ENCODE data around the gene PRR20G.

DNA sequence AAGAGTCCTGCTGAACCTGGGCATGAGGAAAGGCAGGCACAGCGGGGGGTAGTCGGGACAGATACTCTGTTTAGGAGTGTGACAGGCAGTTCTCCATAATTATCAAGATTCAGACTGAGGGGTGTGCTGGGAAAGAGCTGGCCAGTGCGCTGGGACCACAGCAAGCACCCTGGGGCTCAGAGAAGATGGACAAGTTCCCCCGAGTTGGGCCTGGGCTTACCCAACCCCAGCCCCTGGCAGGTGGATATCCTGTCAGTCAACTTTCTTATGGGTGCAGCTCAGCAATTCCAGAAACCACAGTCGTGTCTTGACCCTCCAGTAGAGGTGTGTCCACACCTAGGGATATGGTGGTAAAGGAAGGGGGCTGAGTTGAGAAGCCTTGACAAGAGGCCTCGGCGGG lies 49.2 kb upstream of the PRR20G start:
- TF ChIP-seq, protein P1, sequence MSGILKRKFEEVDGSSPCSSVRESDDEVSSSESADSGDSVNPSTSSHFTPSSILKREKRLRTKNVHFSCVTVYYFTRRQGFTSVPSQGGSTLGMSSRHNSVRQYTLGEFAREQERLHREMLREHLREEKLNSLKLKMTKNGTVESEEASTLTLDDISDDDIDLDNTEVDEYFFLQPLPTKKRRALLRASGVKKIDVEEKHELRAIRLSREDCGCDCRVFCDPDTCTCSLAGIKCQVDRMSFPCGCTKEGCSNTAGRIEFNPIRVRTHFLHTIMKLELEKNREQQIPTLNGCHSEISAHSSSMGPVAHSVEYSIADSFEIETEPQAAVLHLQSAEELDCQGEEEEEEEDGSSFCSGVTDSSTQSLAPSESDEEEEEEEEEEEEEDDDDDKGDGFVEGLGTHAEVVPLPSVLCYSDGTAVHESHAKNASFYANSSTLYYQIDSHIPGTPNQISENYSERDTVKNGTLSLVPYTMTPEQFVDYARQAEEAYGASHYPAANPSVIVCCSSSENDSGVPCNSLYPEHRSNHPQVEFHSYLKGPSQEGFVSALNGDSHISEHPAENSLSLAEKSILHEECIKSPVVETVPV (CRISPR knock-in tag; IDR thresholded peaks at IDR 0.05) = no peak
- TF ChIP-seq, protein P2, sequence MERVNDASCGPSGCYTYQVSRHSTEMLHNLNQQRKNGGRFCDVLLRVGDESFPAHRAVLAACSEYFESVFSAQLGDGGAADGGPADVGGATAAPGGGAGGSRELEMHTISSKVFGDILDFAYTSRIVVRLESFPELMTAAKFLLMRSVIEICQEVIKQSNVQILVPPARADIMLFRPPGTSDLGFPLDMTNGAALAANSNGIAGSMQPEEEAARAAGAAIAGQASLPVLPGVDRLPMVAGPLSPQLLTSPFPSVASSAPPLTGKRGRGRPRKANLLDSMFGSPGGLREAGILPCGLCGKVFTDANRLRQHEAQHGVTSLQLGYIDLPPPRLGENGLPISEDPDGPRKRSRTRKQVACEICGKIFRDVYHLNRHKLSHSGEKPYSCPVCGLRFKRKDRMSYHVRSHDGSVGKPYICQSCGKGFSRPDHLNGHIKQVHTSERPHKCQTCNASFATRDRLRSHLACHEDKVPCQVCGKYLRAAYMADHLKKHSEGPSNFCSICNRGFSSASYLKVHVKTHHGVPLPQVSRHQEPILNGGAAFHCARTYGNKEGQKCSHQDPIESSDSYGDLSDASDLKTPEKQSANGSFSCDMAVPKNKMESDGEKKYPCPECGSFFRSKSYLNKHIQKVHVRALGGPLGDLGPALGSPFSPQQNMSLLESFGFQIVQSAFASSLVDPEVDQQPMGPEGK (CRISPR knock-in tag; IDR thresholded peaks at IDR 0.05; ENCODE audit: borderline replicate concordance) = no peak
- TF ChIP-seq, protein P3, sequence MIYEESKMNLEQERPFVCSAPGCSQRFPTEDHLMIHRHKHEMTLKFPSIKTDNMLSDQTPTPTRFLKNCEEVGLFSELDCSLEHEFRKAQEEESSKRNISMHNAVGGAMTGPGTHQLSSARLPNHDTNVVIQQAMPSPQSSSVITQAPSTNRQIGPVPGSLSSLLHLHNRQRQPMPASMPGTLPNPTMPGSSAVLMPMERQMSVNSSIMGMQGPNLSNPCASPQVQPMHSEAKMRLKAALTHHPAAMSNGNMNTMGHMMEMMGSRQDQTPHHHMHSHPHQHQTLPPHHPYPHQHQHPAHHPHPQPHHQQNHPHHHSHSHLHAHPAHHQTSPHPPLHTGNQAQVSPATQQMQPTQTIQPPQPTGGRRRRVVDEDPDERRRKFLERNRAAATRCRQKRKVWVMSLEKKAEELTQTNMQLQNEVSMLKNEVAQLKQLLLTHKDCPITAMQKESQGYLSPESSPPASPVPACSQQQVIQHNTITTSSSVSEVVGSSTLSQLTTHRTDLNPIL (CRISPR knock-in tag; IDR thresholded peaks at IDR 0.05; ENCODE audit: low read depth) = no peak
- no peak for TF ChIP-seq TCF4 (CRISPR knock-in tag; IDR thresholded peaks at IDR 0.05; ENCODE audit: borderline replicate concordance)
- no peak for TF ChIP-seq ISL1 (CRISPR knock-in tag; IDR thresholded peaks at IDR 0.05)
- no peak for TF ChIP-seq CSDC2 (CRISPR knock-in tag; IDR thresholded peaks at IDR 0.05)
- TF ChIP-seq, protein P4, sequence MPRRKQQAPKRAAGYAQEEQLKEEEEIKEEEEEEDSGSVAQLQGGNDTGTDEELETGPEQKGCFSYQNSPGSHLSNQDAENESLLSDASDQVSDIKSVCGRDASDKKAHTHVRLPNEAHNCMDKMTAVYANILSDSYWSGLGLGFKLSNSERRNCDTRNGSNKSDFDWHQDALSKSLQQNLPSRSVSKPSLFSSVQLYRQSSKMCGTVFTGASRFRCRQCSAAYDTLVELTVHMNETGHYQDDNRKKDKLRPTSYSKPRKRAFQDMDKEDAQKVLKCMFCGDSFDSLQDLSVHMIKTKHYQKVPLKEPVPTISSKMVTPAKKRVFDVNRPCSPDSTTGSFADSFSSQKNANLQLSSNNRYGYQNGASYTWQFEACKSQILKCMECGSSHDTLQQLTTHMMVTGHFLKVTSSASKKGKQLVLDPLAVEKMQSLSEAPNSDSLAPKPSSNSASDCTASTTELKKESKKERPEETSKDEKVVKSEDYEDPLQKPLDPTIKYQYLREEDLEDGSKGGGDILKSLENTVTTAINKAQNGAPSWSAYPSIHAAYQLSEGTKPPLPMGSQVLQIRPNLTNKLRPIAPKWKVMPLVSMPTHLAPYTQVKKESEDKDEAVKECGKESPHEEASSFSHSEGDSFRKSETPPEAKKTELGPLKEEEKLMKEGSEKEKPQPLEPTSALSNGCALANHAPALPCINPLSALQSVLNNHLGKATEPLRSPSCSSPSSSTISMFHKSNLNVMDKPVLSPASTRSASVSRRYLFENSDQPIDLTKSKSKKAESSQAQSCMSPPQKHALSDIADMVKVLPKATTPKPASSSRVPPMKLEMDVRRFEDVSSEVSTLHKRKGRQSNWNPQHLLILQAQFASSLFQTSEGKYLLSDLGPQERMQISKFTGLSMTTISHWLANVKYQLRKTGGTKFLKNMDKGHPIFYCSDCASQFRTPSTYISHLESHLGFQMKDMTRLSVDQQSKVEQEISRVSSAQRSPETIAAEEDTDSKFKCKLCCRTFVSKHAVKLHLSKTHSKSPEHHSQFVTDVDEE (CRISPR knock-in tag; IDR thresholded peaks at IDR 0.05) = no peak
- TF ChIP-seq ZFP30 (CRISPR knock-in tag; IDR thresholded peaks at IDR 0.05) = no peak

All from SK-N-SH treated with all-trans-retinoic acid at 6 μM for 48 hours (cell line).